ENCODE results near the gene FARS2.
"Not testable (repeated sequence)": the region's sequence is repeated elsewhere in the genome, so short reads cannot be mapped to it uniquely, and the experiment has no call there.

FARS2 gene

DNA sequence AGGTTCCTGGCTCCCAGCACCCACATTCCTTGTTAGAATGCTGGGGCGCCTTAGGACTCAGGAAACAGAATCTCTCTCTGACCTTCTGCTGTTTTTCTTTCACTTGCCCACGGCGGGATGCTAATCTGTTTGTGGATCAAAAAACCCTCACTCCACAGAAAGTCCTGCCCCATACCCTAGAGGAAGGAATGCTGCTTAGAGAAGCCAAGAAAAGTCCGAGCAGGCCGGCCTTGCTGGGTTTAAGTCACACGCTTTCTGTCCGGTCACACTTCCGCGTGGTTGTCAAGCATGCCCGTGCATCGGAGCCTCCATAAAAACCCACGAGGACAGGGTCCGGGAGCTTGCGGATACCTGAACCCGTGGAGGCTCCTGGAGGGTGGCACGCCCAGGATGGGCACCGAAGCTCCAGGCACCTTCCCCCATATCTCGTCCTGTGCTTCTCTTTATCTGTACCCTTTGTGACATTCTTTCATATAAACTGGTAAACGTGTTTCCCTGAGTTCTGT, 522.3 kb downstream of the FARS2 start:
- H3K27ac ChIP-seq (ENCODE audit: insufficient read depth in 1 of 2, low read depth in 1 of 2, low read length in 2 of 2, poor library complexity in 1 of 2, severe bottlenecking in 2 of 2), result no peak overlapping the region
- CTCF ChIA-PET, result no interaction called here
- WGBS (ENCODE audit: insufficient coverage), result 91% methylated on average over 14 of the region's 19 CpGs

DNA sequence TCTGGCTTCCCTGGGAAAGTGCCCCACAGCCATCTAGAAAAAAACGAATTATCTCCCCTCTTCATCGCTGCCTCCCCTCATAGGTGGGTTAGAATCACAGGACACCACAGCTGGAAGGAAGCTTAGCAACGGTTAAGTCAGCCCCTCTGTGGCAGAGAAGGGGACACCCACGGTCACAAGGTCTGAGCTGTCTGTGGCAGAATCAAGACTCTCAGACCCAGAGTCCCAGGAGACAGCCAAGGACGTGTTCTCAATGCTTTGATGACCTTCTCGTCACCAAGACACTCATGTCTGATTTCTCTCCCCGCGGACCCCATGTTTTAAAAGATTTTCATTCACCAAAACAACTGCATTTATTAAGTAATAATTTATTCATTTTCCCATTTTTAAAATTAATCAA, 523.9 kb downstream of the FARS2 start:
- POLR2A ChIA-PET, result no interaction called here
- no peaks in the 10 kb centered on the region for H3K27me3 ChIP-seq (replicated peaks in 2 of 5; ENCODE audit: control insufficient read depth in 4 of 5, insufficient read depth in 5 of 5, low read length in 4 of 5)
- H3K36me3 ChIP-seq (ENCODE audit: control insufficient read depth in 4 of 4, insufficient read depth in 4 of 4, low read length in 3 of 4), result no peaks in the 10 kb centered on the region
- H3K9me3 ChIP-seq (ENCODE audit: control extremely low read depth in 1 of 5, control insufficient read depth in 4 of 5, insufficient read depth in 2 of 5, low read depth in 1 of 5, low read length in 4 of 5), result no peaks in the 10 kb centered on the region
- H3K4me1 ChIP-seq (ENCODE audit: control extremely low read depth in 1 of 4, control insufficient read depth in 4 of 4, insufficient read depth in 4 of 4, low read length in 3 of 4), result peaks cover 0 to 4% (median 1%) of the 10 kb centered on the region in 4 experiments
- WGBS (ENCODE audit: insufficient coverage), result 98% methylated on average over 4 of the region's 8 CpGs
- H3K4me3 ChIP-seq (ENCODE audit: control insufficient read depth in 1 of 7, extremely low read depth in 1 of 7, insufficient read depth in 4 of 7, low read depth in 2 of 7, low read length in 6 of 7), result no peak overlapping the region
- DNase-seq, result no peak
- CTCF ChIA-PET, result no interaction called here
- no peak overlapping the region for H3K27ac ChIP-seq (ENCODE audit: insufficient read depth in 1 of 2, low read depth in 1 of 2, low read length in 2 of 2, poor library complexity in 1 of 2, severe bottlenecking in 2 of 2)

More for the DNA sequence above, 522.3 kb downstream of the FARS2 start:
- DNase-seq, result no peak
- no peak overlapping the region for H3K4me3 ChIP-seq (ENCODE audit: control insufficient read depth in 1 of 7, extremely low read depth in 1 of 7, insufficient read depth in 4 of 7, low read depth in 2 of 7, low read length in 6 of 7)
- H3K36me3 ChIP-seq (ENCODE audit: control insufficient read depth in 4 of 4, insufficient read depth in 4 of 4, low read length in 3 of 4), result no peaks in the 10 kb centered on the region
- H3K27me3 ChIP-seq (replicated peaks in 2 of 5; ENCODE audit: control insufficient read depth in 4 of 5, insufficient read depth in 5 of 5, low read length in 4 of 5), result no peaks in the 10 kb centered on the region
- POLR2A ChIA-PET, result no interaction called here
- peaks cover 0 to 4% (median 1%) of the 10 kb centered on the region in 4 experiments for H3K4me1 ChIP-seq (ENCODE audit: control extremely low read depth in 1 of 4, control insufficient read depth in 4 of 4, insufficient read depth in 4 of 4, low read length in 3 of 4)
- no peaks in the 10 kb centered on the region for H3K9me3 ChIP-seq (ENCODE audit: control extremely low read depth in 1 of 5, control insufficient read depth in 4 of 5, insufficient read depth in 2 of 5, low read depth in 1 of 5, low read length in 4 of 5)

DNA sequence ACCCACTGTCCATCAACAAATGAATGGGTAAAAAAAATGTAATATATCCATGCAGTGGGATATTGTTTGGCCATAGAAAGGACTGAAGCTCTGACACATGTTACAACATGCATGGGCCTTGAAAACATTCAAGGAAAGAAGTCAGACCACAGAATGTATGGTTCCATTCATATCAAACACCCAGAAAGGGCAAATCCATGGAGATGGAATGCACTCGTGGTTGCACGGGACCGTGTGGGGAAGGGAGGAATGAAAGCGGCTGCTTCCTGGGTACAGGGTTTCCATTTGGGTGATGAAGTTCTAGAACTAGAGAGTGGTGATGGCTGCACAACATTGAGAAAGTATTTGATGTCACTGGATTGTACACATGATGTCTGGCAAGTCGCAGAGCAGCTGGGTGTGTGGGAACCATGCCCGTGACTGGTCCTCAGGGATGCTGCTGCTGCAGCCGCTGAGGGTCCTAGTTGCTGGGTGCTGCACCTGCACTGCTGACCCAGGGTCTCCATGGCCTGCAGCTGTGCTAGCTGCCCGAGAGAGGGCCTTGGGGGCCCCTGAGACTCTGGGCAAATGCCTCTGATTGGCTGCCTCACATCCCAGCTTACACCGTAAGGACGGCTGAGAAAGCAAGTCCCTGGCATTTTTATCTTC, 525.1 kb downstream of the FARS2 start:
- Histone ChIP-seq H3K27ac (ENCODE audit: insufficient read depth in 1 of 2, low read depth in 1 of 2, low read length in 2 of 2, poor library complexity in 1 of 2, severe bottlenecking in 2 of 2) (no peak overlapping the region), H3K36me3 (ENCODE audit: control insufficient read depth in 4 of 4, insufficient read depth in 4 of 4, low read length in 3 of 4) (no peaks in the 10 kb centered on the region), H3K27me3 (replicated peaks in 2 of 5; ENCODE audit: control insufficient read depth in 4 of 5, insufficient read depth in 5 of 5, low read length in 4 of 5) (no peaks in the 10 kb centered on the region), H3K4me1 (ENCODE audit: control extremely low read depth in 1 of 4, control insufficient read depth in 4 of 4, insufficient read depth in 4 of 4, low read length in 3 of 4) (peaks cover 0 to 4% (median 1%) of the 10 kb centered on the region in 4 experiments), H3K9me3 (ENCODE audit: control extremely low read depth in 1 of 5, control insufficient read depth in 4 of 5, insufficient read depth in 2 of 5, low read depth in 1 of 5, low read length in 4 of 5) (no peaks in the 10 kb centered on the region), H3K4me3 (ENCODE audit: control insufficient read depth in 1 of 7, extremely low read depth in 1 of 7, insufficient read depth in 4 of 7, low read depth in 2 of 7, low read length in 6 of 7) (no peak overlapping the region)
- ChIA-PET POLR2A (no interaction called here), CTCF (no interaction called here)
- WGBS (ENCODE audit: insufficient coverage), result 97% methylated on average over 10 of the region's 10 CpGs
- no peak for DNase-seq

DNA sequence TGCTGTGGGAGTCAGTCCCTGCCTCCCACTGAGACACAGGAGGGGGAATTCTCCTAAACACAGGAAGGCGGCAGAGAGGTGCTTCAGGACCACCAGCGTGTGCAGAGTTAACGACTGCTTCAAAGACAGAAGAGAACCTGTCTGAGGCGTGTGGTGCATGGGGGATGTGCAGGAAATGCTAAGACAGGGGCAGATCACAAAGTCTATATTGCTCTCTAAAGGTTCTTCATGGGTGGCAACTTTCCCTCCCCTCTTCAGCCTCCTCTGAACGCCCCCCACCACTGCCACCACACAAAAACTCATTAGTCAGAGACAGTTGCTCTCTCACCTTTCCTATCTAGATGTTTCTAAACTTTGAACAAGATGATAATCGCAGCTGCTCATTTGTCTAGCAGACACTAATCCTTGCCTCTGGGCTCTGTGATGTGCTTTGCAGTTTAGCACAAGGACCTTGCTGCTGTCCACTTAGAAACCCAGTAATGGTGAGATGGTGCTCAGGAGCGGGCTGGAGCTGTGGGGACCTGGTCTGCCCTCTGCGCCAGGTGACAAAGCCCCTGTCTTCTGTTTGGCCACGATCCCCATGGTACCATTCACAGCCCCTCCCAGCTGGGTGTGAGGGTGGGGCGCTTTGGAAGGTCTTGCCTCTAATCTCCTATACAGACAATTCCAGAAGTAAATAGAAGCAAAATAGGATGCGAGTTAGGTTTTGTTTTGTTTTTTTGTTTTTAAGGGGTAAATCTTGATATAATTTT, 525.8 kb downstream of the FARS2 start:
- Histone ChIP-seq H3K4me3 (ENCODE audit: control insufficient read depth in 1 of 7, extremely low read depth in 1 of 7, insufficient read depth in 4 of 7, low read depth in 2 of 7, low read length in 6 of 7) (no peak overlapping the region), H3K36me3 (ENCODE audit: control insufficient read depth in 4 of 4, insufficient read depth in 4 of 4, low read length in 3 of 4) (no peaks in the 10 kb centered on the region), H3K27ac (ENCODE audit: insufficient read depth in 1 of 2, low read depth in 1 of 2, low read length in 2 of 2, poor library complexity in 1 of 2, severe bottlenecking in 2 of 2) (no peak overlapping the region), H3K27me3 (replicated peaks in 2 of 5; ENCODE audit: control insufficient read depth in 4 of 5, insufficient read depth in 5 of 5, low read length in 4 of 5) (no peaks in the 10 kb centered on the region), H3K4me1 (ENCODE audit: control extremely low read depth in 1 of 4, control insufficient read depth in 4 of 4, insufficient read depth in 4 of 4, low read length in 3 of 4) (peaks cover 0 to 4% (median 1%) of the 10 kb centered on the region in 4 experiments), H3K9me3 (ENCODE audit: control extremely low read depth in 1 of 5, control insufficient read depth in 4 of 5, insufficient read depth in 2 of 5, low read depth in 1 of 5, low read length in 4 of 5) (no peaks in the 10 kb centered on the region)
- ChIA-PET CTCF (no interaction called here), POLR2A (no interaction called here)
- no peak for DNase-seq
- 80% methylated on average over 8 of the region's 11 CpGs for WGBS (ENCODE audit: insufficient coverage)

DNA sequence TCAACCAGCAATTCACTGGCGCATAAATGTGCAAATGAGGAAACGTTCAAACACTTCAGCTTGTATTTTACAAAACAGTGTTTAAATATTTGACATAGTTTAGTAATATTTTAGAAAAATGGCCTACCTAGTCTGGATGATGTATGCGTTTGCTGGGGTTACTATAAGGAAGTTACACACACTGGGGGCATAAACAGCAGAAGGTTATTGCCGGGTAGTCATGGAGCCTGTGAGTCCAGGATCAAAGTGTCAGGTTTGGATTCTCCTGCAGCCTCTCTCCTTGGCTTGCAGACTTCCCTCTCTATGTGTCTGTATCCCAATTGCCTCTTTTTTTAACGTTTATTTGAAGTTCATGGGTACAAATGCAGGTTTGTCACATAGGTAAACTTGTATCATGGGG, 528.1 kb downstream of the FARS2 start:
- H3K27me3 ChIP-seq (replicated peaks in 2 of 5; ENCODE audit: control insufficient read depth in 4 of 5, insufficient read depth in 5 of 5, low read length in 4 of 5); H3K4me1 ChIP-seq (ENCODE audit: control extremely low read depth in 1 of 4, control insufficient read depth in 4 of 4, insufficient read depth in 4 of 4, low read length in 3 of 4); H3K27ac ChIP-seq (ENCODE audit: insufficient read depth in 1 of 2, low read depth in 1 of 2, low read length in 2 of 2, poor library complexity in 1 of 2, severe bottlenecking in 2 of 2); H3K9me3 ChIP-seq (ENCODE audit: control extremely low read depth in 1 of 5, control insufficient read depth in 4 of 5, insufficient read depth in 2 of 5, low read depth in 1 of 5, low read length in 4 of 5); H3K36me3 ChIP-seq (ENCODE audit: control insufficient read depth in 4 of 4, insufficient read depth in 4 of 4, low read length in 3 of 4); H3K4me3 ChIP-seq (ENCODE audit: control insufficient read depth in 1 of 7, extremely low read depth in 1 of 7, insufficient read depth in 4 of 7, low read depth in 2 of 7, low read length in 6 of 7); POLR2A ChIA-PET; CTCF ChIA-PET; DNase-seq: not testable (repeated sequence)
- 71% methylated on average over 1 of the region's 5 CpGs for WGBS (ENCODE audit: insufficient coverage)

DNA sequence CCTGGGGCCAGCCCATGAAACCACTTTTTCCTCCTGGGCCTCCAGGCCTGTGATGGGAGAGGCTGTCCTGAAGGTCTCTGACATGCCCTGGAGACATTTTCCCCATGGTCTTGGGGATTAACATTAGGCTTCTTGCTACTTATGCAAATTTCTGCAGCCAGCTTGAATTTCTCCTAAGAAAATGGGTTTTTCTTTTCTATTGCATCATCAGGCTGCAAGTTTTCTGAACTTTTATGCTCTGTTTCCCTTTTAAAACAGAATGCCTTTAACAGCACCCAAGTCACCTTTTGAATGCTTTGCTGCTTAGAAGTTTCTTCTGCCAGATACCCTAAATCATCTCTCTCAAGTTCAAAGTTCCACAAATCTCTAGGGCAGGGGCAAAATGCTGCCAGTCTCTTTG, 535.2 kb downstream of the FARS2 start:
- H3K27me3 ChIP-seq (replicated peaks in 2 of 5; ENCODE audit: control insufficient read depth in 4 of 5, insufficient read depth in 5 of 5, low read length in 4 of 5); H3K4me3 ChIP-seq (ENCODE audit: control insufficient read depth in 1 of 7, extremely low read depth in 1 of 7, insufficient read depth in 4 of 7, low read depth in 2 of 7, low read length in 6 of 7); H3K4me1 ChIP-seq (ENCODE audit: control extremely low read depth in 1 of 4, control insufficient read depth in 4 of 4, insufficient read depth in 4 of 4, low read length in 3 of 4); POLR2A ChIA-PET; CTCF ChIA-PET; H3K9me3 ChIP-seq (ENCODE audit: control extremely low read depth in 1 of 5, control insufficient read depth in 4 of 5, insufficient read depth in 2 of 5, low read depth in 1 of 5, low read length in 4 of 5); H3K36me3 ChIP-seq (ENCODE audit: control insufficient read depth in 4 of 4, insufficient read depth in 4 of 4, low read length in 3 of 4); H3K27ac ChIP-seq (ENCODE audit: insufficient read depth in 1 of 2, low read depth in 1 of 2, low read length in 2 of 2, poor library complexity in 1 of 2, severe bottlenecking in 2 of 2); DNase-seq: not testable (repeated sequence)

GRCh38 chr6:5806406-5806805, 545.1 kb downstream of the FARS2 start:
- H3K36me3 ChIP-seq (ENCODE audit: control insufficient read depth in 4 of 4, insufficient read depth in 4 of 4, low read length in 3 of 4); H3K4me1 ChIP-seq (ENCODE audit: control extremely low read depth in 1 of 4, control insufficient read depth in 4 of 4, insufficient read depth in 4 of 4, low read length in 3 of 4); H3K27ac ChIP-seq (ENCODE audit: insufficient read depth in 1 of 2, low read depth in 1 of 2, low read length in 2 of 2, poor library complexity in 1 of 2, severe bottlenecking in 2 of 2); POLR2A ChIA-PET; H3K27me3 ChIP-seq (replicated peaks in 2 of 5; ENCODE audit: control insufficient read depth in 4 of 5, insufficient read depth in 5 of 5, low read length in 4 of 5); H3K4me3 ChIP-seq (ENCODE audit: control insufficient read depth in 1 of 7, extremely low read depth in 1 of 7, insufficient read depth in 4 of 7, low read depth in 2 of 7, low read length in 6 of 7); DNase-seq; CTCF ChIA-PET: not testable (repeated sequence)
- WGBS (ENCODE audit: insufficient coverage), result 89% methylated on average over 1 of the region's 1 CpG
- peaks cover 0 to 15% (median 10%) of the 10 kb centered on the region in 5 experiments for H3K9me3 ChIP-seq (ENCODE audit: control extremely low read depth in 1 of 5, control insufficient read depth in 4 of 5, insufficient read depth in 2 of 5, low read depth in 1 of 5, low read length in 4 of 5)
